Hepatocyte (in vitro differentiated cells): ENCODE results near the gene RAPGEF4.

ENCODE experiments used
- EZH2 ChIP-seq: fragments of 200-600 bp; sonication (generic); IDR thresholded peaks from 2 replicates; pipeline ENCODE4 v1.6.1; 2016; ENCODE audit warnings: antibody characterized with exemption, mild to moderate bottlenecking, borderline replicate concordance
- TF ChIP-seq, protein P1 (sequence below): fragments of 200-600 bp; sonication (generic); IDR thresholded peaks from 2 replicates; pipeline ENCODE4 v1.5.1; 2016; ENCODE audit warnings: antibody characterized with exemption, mild to moderate bottlenecking; ENCODE audit not compliant: poor library complexity

- no peak for TF ChIP-seq EZH2
- TF ChIP-seq, protein P1, sequence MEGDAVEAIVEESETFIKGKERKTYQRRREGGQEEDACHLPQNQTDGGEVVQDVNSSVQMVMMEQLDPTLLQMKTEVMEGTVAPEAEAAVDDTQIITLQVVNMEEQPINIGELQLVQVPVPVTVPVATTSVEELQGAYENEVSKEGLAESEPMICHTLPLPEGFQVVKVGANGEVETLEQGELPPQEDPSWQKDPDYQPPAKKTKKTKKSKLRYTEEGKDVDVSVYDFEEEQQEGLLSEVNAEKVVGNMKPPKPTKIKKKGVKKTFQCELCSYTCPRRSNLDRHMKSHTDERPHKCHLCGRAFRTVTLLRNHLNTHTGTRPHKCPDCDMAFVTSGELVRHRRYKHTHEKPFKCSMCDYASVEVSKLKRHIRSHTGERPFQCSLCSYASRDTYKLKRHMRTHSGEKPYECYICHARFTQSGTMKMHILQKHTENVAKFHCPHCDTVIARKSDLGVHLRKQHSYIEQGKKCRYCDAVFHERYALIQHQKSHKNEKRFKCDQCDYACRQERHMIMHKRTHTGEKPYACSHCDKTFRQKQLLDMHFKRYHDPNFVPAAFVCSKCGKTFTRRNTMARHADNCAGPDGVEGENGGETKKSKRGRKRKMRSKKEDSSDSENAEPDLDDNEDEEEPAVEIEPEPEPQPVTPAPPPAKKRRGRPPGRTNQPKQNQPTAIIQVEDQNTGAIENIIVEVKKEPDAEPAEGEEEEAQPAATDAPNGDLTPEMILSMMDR = no peak
Observed at GRCh38 chr2:173053043-173053699, 317.5 kb downstream of the RAPGEF4 start.
